H9 (cell line): ENCODE measurements around the gene WAPL. TPM values are rescaled to one million over a fixed set of nuclear protein-coding genes. Genes with fewer than 3 reads are reported as not detected.

ENCODE experiments used
- DNase-seq: peaks from one replicate; pipeline ENCODE4 v3.0.0-alpha.2; 2017
- H2AFZ ChIP-seq: one replicate; pipeline ENCODE4 v1.6.1; 2013; ENCODE audit warnings: mild to moderate bottlenecking, low read length, control low read depth, moderate library complexity
- H2AK5ac ChIP-seq: 2 replicates; pipeline ENCODE4 v1.6.1; 2013; ENCODE audit warnings: low read length, control low read depth, mixed read lengths; ENCODE audit not compliant: insufficient read length
- H2BK120ac ChIP-seq: one replicate; pipeline ENCODE4 v1.6.1; 2013; ENCODE audit warnings: low read depth, mild to moderate bottlenecking, low read length, control low read depth, inconsistent platforms; ENCODE audit not compliant: poor library complexity, severe bottlenecking
- H2BK12ac ChIP-seq: 2 replicates; pipeline ENCODE4 v1.6.1; 2013; ENCODE audit warnings: low read length, control low read depth, mixed read lengths, low read depth; ENCODE audit not compliant: insufficient read length
- H2BK15ac ChIP-seq: 2 replicates; pipeline ENCODE4 v1.6.1; 2013; ENCODE audit warnings: low read depth, low read length, control low read depth
- H2BK20ac ChIP-seq: one replicate; pipeline ENCODE4 v1.6.1; 2013; ENCODE audit warnings: low read depth, mild to moderate bottlenecking, low read length, control low read depth, inconsistent platforms; ENCODE audit not compliant: poor library complexity, severe bottlenecking
- H2BK5ac ChIP-seq: 2 replicates; pipeline ENCODE4 v1.6.1; 2013; ENCODE audit warnings: low read length, control low read depth, mixed read lengths; ENCODE audit not compliant: insufficient read length
- H3K14ac ChIP-seq: 2 replicates; pipeline ENCODE4 v1.6.1; 2013; ENCODE audit warnings: low read length, control low read depth; ENCODE audit not compliant: insufficient read depth
- H3K18ac ChIP-seq: 2 replicates; pipeline ENCODE4 v1.6.1; 2013; ENCODE audit warnings: low read depth, mild to moderate bottlenecking, mixed read lengths, low read length, control low read depth; ENCODE audit not compliant: insufficient read length
- H3K23ac ChIP-seq: 2 replicates; pipeline ENCODE4 v1.6.1; 2013; ENCODE audit warnings: low read length, control low read depth, mixed read lengths, low read depth; ENCODE audit not compliant: insufficient read length
- H3K23me2 ChIP-seq: 2 replicates; pipeline ENCODE4 v1.6.1; 2013; ENCODE audit warnings: low read depth, mild to moderate bottlenecking, mixed read lengths, low read length, control low read depth; ENCODE audit not compliant: insufficient read length, poor library complexity, severe bottlenecking
- H3K27ac ChIP-seq: 2 replicates; pipeline ENCODE4 v1.5.1; 2013; ENCODE audit warnings: low read length, control low read depth, mixed read lengths, low read depth; ENCODE audit not compliant: insufficient read length
- H3K27me3 ChIP-seq: 2 replicates; pipeline ENCODE4 v1.6.1; 2013; ENCODE audit warnings: low read length, control low read depth, inconsistent platforms; ENCODE audit not compliant: insufficient read depth
- H3K4ac ChIP-seq: 2 replicates; pipeline ENCODE4 v1.6.1; 2013; ENCODE audit warnings: low read depth, mild to moderate bottlenecking, control low read depth, inconsistent platforms, low read length, moderate library complexity
- H3K4me1 ChIP-seq: 2 replicates; pipeline ENCODE4 v1.6.1; 2013; ENCODE audit warnings: low read length, control low read depth, inconsistent platforms; ENCODE audit not compliant: insufficient read depth
- H3K4me2 ChIP-seq: 2 replicates; pipeline ENCODE4 v1.6.1; 2013; ENCODE audit warnings: low read length, control low read depth, mixed read lengths; ENCODE audit not compliant: insufficient read length, insufficient read depth
- H3K56ac ChIP-seq: 2 replicates; pipeline ENCODE4 v1.6.1; 2013; ENCODE audit warnings: low read depth, mild to moderate bottlenecking, mixed read lengths, low read length, control low read depth; ENCODE audit not compliant: insufficient read length
- H3K79me1 ChIP-seq: 2 replicates; pipeline ENCODE4 v1.6.1; 2013; ENCODE audit warnings: low read depth, mild to moderate bottlenecking, moderate library complexity, low read length, control low read depth, inconsistent platforms; ENCODE audit not compliant: insufficient read depth, poor library complexity, severe bottlenecking
- H3K79me2 ChIP-seq: 2 replicates; pipeline ENCODE4 v1.6.1; 2013; ENCODE audit warnings: low read length, control low read depth, inconsistent platforms; ENCODE audit not compliant: insufficient read depth
- H3K9ac ChIP-seq: 2 replicates; pipeline ENCODE4 v1.6.1; 2013; ENCODE audit warnings: low read length, control low read depth, mixed read lengths; ENCODE audit not compliant: insufficient read length; ENCODE audit errors: extremely low read depth
- H3K9me3 ChIP-seq: one replicate; pipeline ENCODE4 v1.6.1; 2013; ENCODE audit warnings: low read depth, low read length, inconsistent platforms; ENCODE audit not compliant: control insufficient read depth
- H3T11ph ChIP-seq: one replicate; pipeline ENCODE4 v1.6.1; 2013; ENCODE audit warnings: mild to moderate bottlenecking, low read length, control low read depth, inconsistent platforms
- H4K20me1 ChIP-seq: one replicate; pipeline ENCODE4 v1.6.1; 2013; ENCODE audit not compliant: control insufficient read depth, insufficient read length, insufficient read depth
- H4K5ac ChIP-seq: 2 replicates; pipeline ENCODE4 v1.6.1; 2013; ENCODE audit warnings: low read depth, mild to moderate bottlenecking, mixed read lengths, low read length, control low read depth; ENCODE audit not compliant: insufficient read length
- H4K8ac ChIP-seq: replicated peaks from 2 replicates; pipeline ENCODE4 v1.6.1; 2013; ENCODE audit warnings: low read length, control low read depth, mixed read lengths, low read depth; ENCODE audit not compliant: insufficient read length
- H4K91ac ChIP-seq: 2 replicates; pipeline ENCODE4 v1.6.1; 2013; ENCODE audit warnings: low read depth, mild to moderate bottlenecking, moderate library complexity, mixed read lengths, low read length, control low read depth; ENCODE audit not compliant: insufficient read length
- H3K27ac Mint-ChIP-seq, 3 experiments: 2 replicates in 2 of 3; 3 replicates in 1 of 3; pipeline ENCODE4 v1.8.0; 2020 to 2021; ENCODE audit warnings: mixed read lengths in 3 of 3, mild to moderate bottlenecking in 1 of 3, moderate library complexity in 1 of 3
- H3K27me3 Mint-ChIP-seq: 2 replicates; pipeline ENCODE4 v1.8.0; 2021; ENCODE audit warnings: low read depth, mild to moderate bottlenecking, moderate library complexity, mixed read lengths
- H3K36me3 Mint-ChIP-seq, 3 experiments: 2 replicates in 2 of 3; 3 replicates in 1 of 3; pipeline ENCODE4 v1.8.0; 2020 to 2021; ENCODE audit warnings: low read depth in 3 of 3, mixed read lengths in 3 of 3; ENCODE audit not compliant: insufficient read depth in 1 of 3
- H3K4me1 Mint-ChIP-seq, 2 experiments: 2 replicates each; pipeline ENCODE4 v1.8.0; 2020; ENCODE audit warnings: mixed read lengths in 2 of 2
- H3K4me3 Mint-ChIP-seq, 2 experiments: 2 replicates in 1 of 2; 3 replicates in 1 of 2; pipeline ENCODE4 v1.8.0; 2020 to 2021; ENCODE audit warnings: mild to moderate bottlenecking in 2 of 2, mixed read lengths in 2 of 2, moderate library complexity in 1 of 2
- H3K9me3 Mint-ChIP-seq, 2 experiments: 2 replicates in 1 of 2; 3 replicates in 1 of 2; pipeline ENCODE4 v1.8.0; 2020; ENCODE audit warnings: mild to moderate bottlenecking in 2 of 2, mixed read lengths in 2 of 2, moderate library complexity in 1 of 2
- WGBS: extraction: QIAGEN DNeasy Blood & Tissue Kit; methylation state at CpG from one replicate; pipeline ENCODE4 v1.1.7; 2013; ENCODE audit warnings: missing lambda C conversion rate, low lambda C conversion rate, mixed read lengths; ENCODE audit not compliant: insufficient read length; ENCODE audit errors: extremely low coverage; 5-methylcytosine and 5-hydroxymethylcytosine counted together
- total RNA-seq: library from RNA; stranded (reverse); gene quantifications from 2 replicates; pipeline ENCODE4 v1.2.1, GENCODE V29; 2021
- TF ChIP-seq, protein P1 (sequence below): fragments of 200-600 bp; sonication (generic); conservative IDR thresholded peaks from 3 replicates; pipeline ENCODE4 v1.8.0; 2021; ENCODE audit warnings: antibody characterized with exemption, mild to moderate bottlenecking

Gene WAPL
- total RNA-seq, 1 experiment from 2014 or later, result 61.4 TPM

DNA sequence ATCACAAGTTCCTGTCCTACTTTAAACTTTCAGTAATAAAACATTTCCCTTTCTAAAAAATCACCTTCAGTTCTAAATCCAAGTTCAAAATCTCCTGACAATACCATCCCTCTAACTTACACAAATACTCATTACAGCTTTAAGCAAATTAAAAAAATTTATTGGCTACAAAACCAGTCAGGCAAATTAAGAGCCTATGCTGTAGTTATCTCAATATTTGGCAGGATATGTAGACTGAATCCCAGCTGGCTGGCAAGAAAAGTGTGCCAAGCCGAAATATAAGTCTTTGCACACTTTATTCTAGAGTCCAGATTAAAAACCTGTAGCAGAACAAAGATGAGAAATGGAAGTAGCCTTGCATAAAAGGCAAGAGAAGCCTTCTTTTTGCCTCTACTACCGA is 9.5 kb downstream of the WAPL start:
- Histone ChIP-seq H2BK5ac (no peak overlapping the region), H3K4me1 (peaks cover 4% of the 10 kb centered on the region; the same call in 1 of the 2 replicates), H4K8ac (no peak overlapping the region), H2AK5ac (no peak overlapping the region), H2BK12ac (no peak overlapping the region), H3K4me2 (no peak overlapping the region), H3K79me1 (peaks cover 9% of the 10 kb centered on the region), H3K23ac (no peak overlapping the region), H2BK20ac (no peak overlapping the region), H4K20me1 (no peaks in the 10 kb centered on the region), H3K18ac (no peak overlapping the region), H3T11ph (no peak overlapping the region), H3K27ac (no peak overlapping the region), H3K79me2 (peaks cover 25% of the 10 kb centered on the region; the same call in 1 of the 2 replicates), H2BK120ac (no peak overlapping the region), H2BK15ac (no peak overlapping the region), H3K4ac (no peak overlapping the region), H3K27me3 (no peaks in the 10 kb centered on the region), H4K91ac (no peak overlapping the region), H3K56ac (no peak overlapping the region), H3K14ac (no peak overlapping the region), H3K9me3 (no peaks in the 10 kb centered on the region), H4K5ac (no peak overlapping the region), H3K23me2 (no peaks in the 10 kb centered on the region), H3K9ac (no peak overlapping the region), H2AFZ (no peak overlapping the region)
- Mint-ChIP-seq H3K9me3 (no peaks in the 10 kb centered on the region), H3K27ac (peak overlapping the region in 1 of 3 experiments; percentile 69; a peak in 2 of 7 replicates), H3K36me3 (peaks cover 30 to 47% (median 42%) of the 10 kb centered on the region in 3 experiments), H3K4me1 (peaks cover 26 to 31% of the 10 kb centered on the region in 2 experiments), H3K27me3 (no peaks in the 10 kb centered on the region), H3K4me3 (no peak overlapping the region)
- TF ChIP-seq, protein P1, sequence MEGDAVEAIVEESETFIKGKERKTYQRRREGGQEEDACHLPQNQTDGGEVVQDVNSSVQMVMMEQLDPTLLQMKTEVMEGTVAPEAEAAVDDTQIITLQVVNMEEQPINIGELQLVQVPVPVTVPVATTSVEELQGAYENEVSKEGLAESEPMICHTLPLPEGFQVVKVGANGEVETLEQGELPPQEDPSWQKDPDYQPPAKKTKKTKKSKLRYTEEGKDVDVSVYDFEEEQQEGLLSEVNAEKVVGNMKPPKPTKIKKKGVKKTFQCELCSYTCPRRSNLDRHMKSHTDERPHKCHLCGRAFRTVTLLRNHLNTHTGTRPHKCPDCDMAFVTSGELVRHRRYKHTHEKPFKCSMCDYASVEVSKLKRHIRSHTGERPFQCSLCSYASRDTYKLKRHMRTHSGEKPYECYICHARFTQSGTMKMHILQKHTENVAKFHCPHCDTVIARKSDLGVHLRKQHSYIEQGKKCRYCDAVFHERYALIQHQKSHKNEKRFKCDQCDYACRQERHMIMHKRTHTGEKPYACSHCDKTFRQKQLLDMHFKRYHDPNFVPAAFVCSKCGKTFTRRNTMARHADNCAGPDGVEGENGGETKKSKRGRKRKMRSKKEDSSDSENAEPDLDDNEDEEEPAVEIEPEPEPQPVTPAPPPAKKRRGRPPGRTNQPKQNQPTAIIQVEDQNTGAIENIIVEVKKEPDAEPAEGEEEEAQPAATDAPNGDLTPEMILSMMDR, result no peak
- no CpG with 5 or more reads among the region's 2 CpGs for WGBS
- no peak for DNase-seq
